ENCODE data around the gene ICAM5. TPM values are rescaled to one million over a fixed set of nuclear protein-coding genes. Genes with fewer than 3 reads are reported as not detected.
A peak's percentile ranks its signal among the peaks of the same experiment; 100 is the strongest.

Gene ICAM5
- total and polyA plus RNA-seq, 4 donors, result 4.1 to 32.1 (median 18.6) TPM

GRCh38 chr19:10260141-10260584 is 29.6 kb upstream of the ICAM5 start:
- Histone ChIP-seq H3K27me3 (ENCODE audit: control insufficient read depth in 3 of 3, insufficient read depth in 3 of 3, low read length in 2 of 3) (no peaks in the 10 kb centered on the region), H3K4me3 (no peak overlapping the region), H3K27ac (ENCODE audit: low read depth in 1 of 2, low read length in 1 of 2) (peak overlapping the region in 1 of 2 donors; percentile 40), H3K9me3 (ENCODE audit: control insufficient read depth in 4 of 4, insufficient read depth in 3 of 4, low read length in 3 of 4) (no peaks in the 10 kb centered on the region), H3K9ac (ENCODE audit: insufficient read depth in 1 of 2, low read length in 2 of 2) (no peak overlapping the region), H3K4me1 (ENCODE audit: control insufficient read depth in 5 of 5, insufficient read depth in 5 of 5, low read length in 5 of 5) (peaks cover 0 to 3% (median 0%) of the 10 kb centered on the region in 5 donors), H3K36me3 (ENCODE audit: control insufficient read depth in 4 of 4, insufficient read depth in 4 of 4, low read length in 4 of 4) (peaks cover 2 to 25% (median 11%) of the 10 kb centered on the region in 4 donors)
- TF ChIP-seq, protein P1, sequence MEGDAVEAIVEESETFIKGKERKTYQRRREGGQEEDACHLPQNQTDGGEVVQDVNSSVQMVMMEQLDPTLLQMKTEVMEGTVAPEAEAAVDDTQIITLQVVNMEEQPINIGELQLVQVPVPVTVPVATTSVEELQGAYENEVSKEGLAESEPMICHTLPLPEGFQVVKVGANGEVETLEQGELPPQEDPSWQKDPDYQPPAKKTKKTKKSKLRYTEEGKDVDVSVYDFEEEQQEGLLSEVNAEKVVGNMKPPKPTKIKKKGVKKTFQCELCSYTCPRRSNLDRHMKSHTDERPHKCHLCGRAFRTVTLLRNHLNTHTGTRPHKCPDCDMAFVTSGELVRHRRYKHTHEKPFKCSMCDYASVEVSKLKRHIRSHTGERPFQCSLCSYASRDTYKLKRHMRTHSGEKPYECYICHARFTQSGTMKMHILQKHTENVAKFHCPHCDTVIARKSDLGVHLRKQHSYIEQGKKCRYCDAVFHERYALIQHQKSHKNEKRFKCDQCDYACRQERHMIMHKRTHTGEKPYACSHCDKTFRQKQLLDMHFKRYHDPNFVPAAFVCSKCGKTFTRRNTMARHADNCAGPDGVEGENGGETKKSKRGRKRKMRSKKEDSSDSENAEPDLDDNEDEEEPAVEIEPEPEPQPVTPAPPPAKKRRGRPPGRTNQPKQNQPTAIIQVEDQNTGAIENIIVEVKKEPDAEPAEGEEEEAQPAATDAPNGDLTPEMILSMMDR (IDR thresholded peaks at IDR 0.05; ENCODE audit: control extremely low read depth, extremely low read depth), result no peak
- ATAC-seq (ENCODE audit: insufficient read depth, low FRiP score), result peak; percentile 70
- 60 to 81% methylated on average over 8 of the region's 8 CpGs for WGBS, 2 donors
- peak in 2 of 3 donors; percentile 39 to 71 for DNase-seq

- Histone ChIP-seq H3K4me3 (no peak overlapping the region), H3K4me1 (ENCODE audit: control insufficient read depth in 5 of 5, insufficient read depth in 5 of 5, low read length in 5 of 5) (peaks cover 0 to 3% (median 0%) of the 10 kb centered on the region in 5 donors), H3K27ac (ENCODE audit: low read depth in 1 of 2, low read length in 1 of 2) (no peak overlapping the region), H3K36me3 (ENCODE audit: control insufficient read depth in 4 of 4, insufficient read depth in 4 of 4, low read length in 4 of 4) (peaks cover 0 to 13% (median 4%) of the 10 kb centered on the region in 4 donors), H3K9me3 (ENCODE audit: control insufficient read depth in 4 of 4, insufficient read depth in 3 of 4, low read length in 3 of 4) (no peaks in the 10 kb centered on the region), H3K9ac (ENCODE audit: insufficient read depth in 1 of 2, low read length in 2 of 2) (no peak overlapping the region), H3K27me3 (ENCODE audit: control insufficient read depth in 3 of 3, insufficient read depth in 3 of 3, low read length in 2 of 3) (no peaks in the 10 kb centered on the region)
- ATAC-seq (ENCODE audit: insufficient read depth, low FRiP score) (no peak), DNase-seq (no peak)
- TF ChIP-seq, protein P1 (IDR thresholded peaks at IDR 0.05; ENCODE audit: control extremely low read depth, extremely low read depth), result no peak
- 82 to 90% methylated on average over 7 of the region's 7 CpGs for WGBS, 2 donors
Measured at GRCh38 chr19:10262771-10263170, 27.0 kb upstream of the ICAM5 start.

DNA sequence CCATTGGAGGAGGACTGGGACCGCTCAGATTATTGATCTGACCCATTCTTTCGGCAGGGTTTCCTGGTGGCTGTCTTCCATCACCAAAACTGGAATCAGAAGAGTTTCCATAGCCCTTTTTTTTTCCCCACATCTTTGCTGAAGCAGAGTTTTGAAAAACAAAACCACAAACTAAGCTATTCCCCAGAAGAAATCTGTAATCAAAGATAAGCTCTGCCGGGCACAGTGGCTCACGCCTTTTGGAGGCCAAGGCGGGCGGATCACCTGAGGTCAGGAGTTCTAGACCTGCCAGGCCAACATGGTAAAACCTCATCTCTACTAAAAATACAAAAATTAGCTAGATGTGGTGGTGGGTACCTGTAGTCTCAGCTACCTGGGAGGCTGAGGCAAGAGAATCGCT is 23.0 kb upstream of the ICAM5 start:
- Histone ChIP-seq H3K4me1 (ENCODE audit: control insufficient read depth in 5 of 5, insufficient read depth in 5 of 5, low read length in 5 of 5) (peaks cover 0 to 16% (median 0%) of the 10 kb centered on the region in 5 donors), H3K36me3 (ENCODE audit: control insufficient read depth in 4 of 4, insufficient read depth in 4 of 4, low read length in 4 of 4) (no peaks in the 10 kb centered on the region), H3K27ac (ENCODE audit: low read depth in 1 of 2, low read length in 1 of 2) (peak overlapping the region in 1 of 2 donors; percentile 30), H3K27me3 (ENCODE audit: control insufficient read depth in 3 of 3, insufficient read depth in 3 of 3, low read length in 2 of 3) (peaks cover 0 to 8% (median 0%) of the 10 kb centered on the region in 3 donors), H3K9me3 (ENCODE audit: control insufficient read depth in 4 of 4, insufficient read depth in 3 of 4, low read length in 3 of 4) (no peaks in the 10 kb centered on the region), H3K9ac (ENCODE audit: insufficient read depth in 1 of 2, low read length in 2 of 2) (no peak overlapping the region), H3K4me3 (no peak overlapping the region)
- 82 to 83% methylated on average over 7 of the region's 7 CpGs for WGBS, 2 donors
- no peak for DNase-seq
- no peak for ATAC-seq (ENCODE audit: insufficient read depth, low FRiP score)
- TF ChIP-seq, protein P1 (IDR thresholded peaks at IDR 0.05; ENCODE audit: control extremely low read depth, extremely low read depth), result no peak

DNA sequence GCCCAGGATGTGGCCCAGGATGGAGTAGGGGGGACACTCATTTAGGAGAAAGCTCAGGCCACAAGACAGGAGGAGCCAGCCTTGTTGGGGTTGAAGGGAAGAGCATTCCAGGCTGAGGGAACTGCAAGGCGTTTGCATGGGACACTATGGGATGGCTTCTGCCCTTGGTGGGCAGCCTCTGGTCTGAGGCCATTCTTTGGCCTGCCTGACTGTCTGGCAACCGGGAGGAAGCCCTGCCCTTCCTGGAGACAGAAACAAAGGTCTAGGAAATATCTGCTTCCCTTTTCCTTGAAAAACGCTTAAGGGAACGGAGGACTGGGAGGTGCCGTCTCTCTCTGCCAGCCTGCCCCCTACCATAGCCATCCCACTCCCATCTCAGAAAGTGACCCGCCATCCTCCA is 21.7 kb upstream of the ICAM5 start:
- Histone ChIP-seq H3K4me3 (no peak overlapping the region), H3K9me3 (ENCODE audit: control insufficient read depth in 4 of 4, insufficient read depth in 3 of 4, low read length in 3 of 4) (no peaks in the 10 kb centered on the region), H3K36me3 (ENCODE audit: control insufficient read depth in 4 of 4, insufficient read depth in 4 of 4, low read length in 4 of 4) (no peaks in the 10 kb centered on the region), H3K27ac (ENCODE audit: low read depth in 1 of 2, low read length in 1 of 2) (peak overlapping the region; percentile 49 to 82), H3K9ac (ENCODE audit: insufficient read depth in 1 of 2, low read length in 2 of 2) (no peak overlapping the region), H3K27me3 (ENCODE audit: control insufficient read depth in 3 of 3, insufficient read depth in 3 of 3, low read length in 2 of 3) (peaks cover 0 to 8% (median 0%) of the 10 kb centered on the region in 3 donors), H3K4me1 (ENCODE audit: control insufficient read depth in 5 of 5, insufficient read depth in 5 of 5, low read length in 5 of 5) (peaks cover 0 to 16% (median 1%) of the 10 kb centered on the region in 5 donors)
- TF ChIP-seq, protein P1 (IDR thresholded peaks at IDR 0.05; ENCODE audit: control extremely low read depth, extremely low read depth), result no peak
- ATAC-seq (ENCODE audit: insufficient read depth, low FRiP score) (no peak), DNase-seq (no peak)
- WGBS, 2 donors, result 38 to 50% methylated on average over 6 of the region's 6 CpGs

Data from lung (tissue), 12 donors.